K562 (cell line): ENCODE data around the gene TTC13. TPM values are rescaled to one million over a fixed set of nuclear protein-coding genes. Genes with fewer than 3 reads are reported as not detected.

Source experiments
- BRD9 ChIP-seq: fragments of 450-650 bp; IDR thresholded peaks from 2 replicates; pipeline ENCODE4 v1.6.1; 2018; ENCODE audit warnings: low read depth; ENCODE audit not compliant: partially characterized antibody
- CBFA2T3 ChIP-seq: fragments of 450-650 bp; IDR thresholded peaks from 2 replicates; pipeline ENCODE4 v1.6.1; 2017
- FOXK1 ChIP-seq: sonication (generic); formaldehyde crosslinking; IDR thresholded peaks from 2 replicates; pipeline ENCODE4 v1.8.0; 2022; ENCODE audit warnings: missing genetic modification reagents, mild to moderate bottlenecking, borderline replicate concordance
- JUNB ChIP-seq: fragments of 450-650 bp; formaldehyde crosslinking; conservative IDR thresholded peaks from 2 replicates; pipeline ENCODE4 v1.4.0; 2020; ENCODE audit warnings: mild to moderate bottlenecking
- KLF6 ChIP-seq: fragments of 250-450 bp; sonication (Bioruptor Pico); IDR thresholded peaks from 2 replicates; pipeline ENCODE4 v1.4.0; 2020; ENCODE audit warnings: mild to moderate bottlenecking, moderate library complexity, borderline replicate concordance
- PURB ChIP-seq: sonication (generic); formaldehyde crosslinking; IDR thresholded peaks from 2 replicates; pipeline ENCODE4 v1.9.0; 2021; ENCODE audit warnings: low read depth, mild to moderate bottlenecking, missing genetic modification reagents
- RBM22 ChIP-seq: fragments of 200-400 bp; formaldehyde crosslinking; IDR thresholded peaks from 2 replicates; pipeline ENCODE4 v1.6.1; 2018; ENCODE audit warnings: low read length, low read depth; ENCODE audit not compliant: poor library complexity, severe bottlenecking
- RBM25 ChIP-seq: fragments of 200-400 bp; formaldehyde crosslinking; IDR thresholded peaks from 2 replicates; pipeline ENCODE4 v1.6.1; 2018; ENCODE audit warnings: low read length, low read depth, moderate library complexity; ENCODE audit not compliant: severe bottlenecking
- SMARCA5 ChIP-seq: fragments of 450-650 bp; IDR thresholded peaks from 2 replicates; pipeline ENCODE4 v1.6.1; 2016
- TCF7 ChIP-seq: sonication (generic); IDR thresholded peaks from 2 replicates; pipeline ENCODE4 v1.6.1; 2016; ENCODE audit warnings: antibody characterized with exemption, borderline replicate concordance
- ZNF77 ChIP-seq: fragments of 250-450 bp; sonication (Bioruptor Pico); IDR thresholded peaks from 2 replicates; pipeline ENCODE4 v1.5.0; 2020
- polyA plus RNA-seq, 8 experiments: library from polyadenylated mRNA; depleted of rRNA in 4 of 8; stranded (reverse) in 5 of 8; unstranded in 3 of 8; fragments of >200 nt; fragmentation: Nextera tagmentation in 2 of 8; fragmentation: Illumina TruSeq in 1 of 8; extraction: Ambion mirVana in 2 of 8; extraction: Trizol in 1 of 8; gene quantifications; 2 replicates each; pipeline versions ENCODE4 v1.2.1 to v1.2.3, GENCODE V29; 2011 to 2014; ENCODE audit warnings: inconsistent platforms in 1 of 8, missing spikeins in 1 of 8
- total RNA-seq, 7 experiments: library from RNA; depleted of rRNA in 6 of 7; stranded (reverse); fragments of >200 nt in 6 of 7; fragmentation: Illumina TruSeq in 2 of 7; extraction: Trizol in 2 of 7; gene quantifications; 2 replicates each; pipeline versions ENCODE4 v1.2.1 to v1.2.3, GENCODE V29; 2011 to 2021; ENCODE audit warnings: low replicate concordance in 1 of 7
- TF ChIP-seq, protein P1 (sequence below), 2 experiments: fragments of 450-650 bp; IDR thresholded peaks; 2 replicates each; pipeline ENCODE4 v1.6.1; 2016; ENCODE audit warnings: mild to moderate bottlenecking in 2 of 2, borderline replicate concordance in 1 of 2, low read depth in 1 of 2, moderate library complexity in 1 of 2
- TF ChIP-seq, protein P2 (sequence below): sonication (generic); formaldehyde crosslinking; IDR thresholded peaks from 2 replicates; pipeline ENCODE4 v1.8.1; 2023; ENCODE audit warnings: mild to moderate bottlenecking, missing genetic modification reagents
- TF ChIP-seq, protein P3 (sequence below): sonication (generic); formaldehyde crosslinking; IDR thresholded peaks from 2 replicates; pipeline ENCODE4 v1.4.0; 2020; ENCODE audit warnings: mild to moderate bottlenecking, missing genetic modification reagents

TTC13 gene
- total and polyA plus RNA-seq, 9 of the 15 experiments (the other 6 are each of a cell fraction or from before 2014, with no cell fraction given): 1.7 to 13.8 (median 9.6) TPM

DNA sequence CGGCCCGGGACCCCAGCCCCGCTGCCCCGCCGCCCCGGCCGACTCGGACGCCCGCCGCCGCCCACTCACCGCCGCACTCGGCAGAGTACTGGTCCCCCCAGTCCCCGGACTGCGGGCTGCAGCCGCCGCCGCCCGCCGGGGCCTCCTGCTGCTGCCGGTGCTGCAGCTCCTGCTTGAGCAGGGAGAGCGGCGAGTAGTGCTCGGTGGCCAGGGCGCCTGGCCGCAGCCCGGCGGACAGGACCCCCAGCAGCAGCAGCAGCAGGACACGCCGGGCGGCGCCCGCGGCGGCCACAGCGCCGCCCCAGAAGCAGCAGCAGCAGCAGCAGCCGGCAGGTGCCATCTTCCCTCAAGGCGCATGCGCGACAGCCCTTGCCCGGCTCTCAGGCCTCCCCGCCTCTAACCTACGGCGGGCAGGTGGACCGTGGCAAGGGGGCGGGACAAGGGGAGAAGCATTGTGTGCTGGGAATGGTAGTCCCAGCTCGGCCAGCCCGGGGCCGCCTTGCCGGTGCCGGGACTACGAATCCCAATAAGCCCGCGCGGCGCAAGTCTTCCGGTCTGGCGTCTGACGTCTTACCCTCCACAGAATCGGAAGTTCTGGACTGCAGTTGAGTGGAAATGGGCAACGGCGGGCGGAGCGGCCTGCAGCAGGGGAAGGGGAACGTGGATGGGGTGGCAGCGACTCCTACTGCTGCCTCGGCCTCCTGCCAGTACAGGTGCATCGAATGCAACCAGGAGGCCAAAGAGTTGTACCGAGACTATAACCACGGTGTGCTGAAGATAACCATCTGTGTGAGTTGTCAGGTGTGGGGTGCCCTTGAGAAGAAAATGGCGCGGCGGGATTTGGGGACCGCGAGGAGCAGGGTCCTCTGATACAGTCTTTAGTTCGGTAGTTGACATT, at the start of gene TTC13, which contains the start of gene ARV1 (continued):
- no peak for TF ChIP-seq RBM22
- TF ChIP-seq, protein P1, sequence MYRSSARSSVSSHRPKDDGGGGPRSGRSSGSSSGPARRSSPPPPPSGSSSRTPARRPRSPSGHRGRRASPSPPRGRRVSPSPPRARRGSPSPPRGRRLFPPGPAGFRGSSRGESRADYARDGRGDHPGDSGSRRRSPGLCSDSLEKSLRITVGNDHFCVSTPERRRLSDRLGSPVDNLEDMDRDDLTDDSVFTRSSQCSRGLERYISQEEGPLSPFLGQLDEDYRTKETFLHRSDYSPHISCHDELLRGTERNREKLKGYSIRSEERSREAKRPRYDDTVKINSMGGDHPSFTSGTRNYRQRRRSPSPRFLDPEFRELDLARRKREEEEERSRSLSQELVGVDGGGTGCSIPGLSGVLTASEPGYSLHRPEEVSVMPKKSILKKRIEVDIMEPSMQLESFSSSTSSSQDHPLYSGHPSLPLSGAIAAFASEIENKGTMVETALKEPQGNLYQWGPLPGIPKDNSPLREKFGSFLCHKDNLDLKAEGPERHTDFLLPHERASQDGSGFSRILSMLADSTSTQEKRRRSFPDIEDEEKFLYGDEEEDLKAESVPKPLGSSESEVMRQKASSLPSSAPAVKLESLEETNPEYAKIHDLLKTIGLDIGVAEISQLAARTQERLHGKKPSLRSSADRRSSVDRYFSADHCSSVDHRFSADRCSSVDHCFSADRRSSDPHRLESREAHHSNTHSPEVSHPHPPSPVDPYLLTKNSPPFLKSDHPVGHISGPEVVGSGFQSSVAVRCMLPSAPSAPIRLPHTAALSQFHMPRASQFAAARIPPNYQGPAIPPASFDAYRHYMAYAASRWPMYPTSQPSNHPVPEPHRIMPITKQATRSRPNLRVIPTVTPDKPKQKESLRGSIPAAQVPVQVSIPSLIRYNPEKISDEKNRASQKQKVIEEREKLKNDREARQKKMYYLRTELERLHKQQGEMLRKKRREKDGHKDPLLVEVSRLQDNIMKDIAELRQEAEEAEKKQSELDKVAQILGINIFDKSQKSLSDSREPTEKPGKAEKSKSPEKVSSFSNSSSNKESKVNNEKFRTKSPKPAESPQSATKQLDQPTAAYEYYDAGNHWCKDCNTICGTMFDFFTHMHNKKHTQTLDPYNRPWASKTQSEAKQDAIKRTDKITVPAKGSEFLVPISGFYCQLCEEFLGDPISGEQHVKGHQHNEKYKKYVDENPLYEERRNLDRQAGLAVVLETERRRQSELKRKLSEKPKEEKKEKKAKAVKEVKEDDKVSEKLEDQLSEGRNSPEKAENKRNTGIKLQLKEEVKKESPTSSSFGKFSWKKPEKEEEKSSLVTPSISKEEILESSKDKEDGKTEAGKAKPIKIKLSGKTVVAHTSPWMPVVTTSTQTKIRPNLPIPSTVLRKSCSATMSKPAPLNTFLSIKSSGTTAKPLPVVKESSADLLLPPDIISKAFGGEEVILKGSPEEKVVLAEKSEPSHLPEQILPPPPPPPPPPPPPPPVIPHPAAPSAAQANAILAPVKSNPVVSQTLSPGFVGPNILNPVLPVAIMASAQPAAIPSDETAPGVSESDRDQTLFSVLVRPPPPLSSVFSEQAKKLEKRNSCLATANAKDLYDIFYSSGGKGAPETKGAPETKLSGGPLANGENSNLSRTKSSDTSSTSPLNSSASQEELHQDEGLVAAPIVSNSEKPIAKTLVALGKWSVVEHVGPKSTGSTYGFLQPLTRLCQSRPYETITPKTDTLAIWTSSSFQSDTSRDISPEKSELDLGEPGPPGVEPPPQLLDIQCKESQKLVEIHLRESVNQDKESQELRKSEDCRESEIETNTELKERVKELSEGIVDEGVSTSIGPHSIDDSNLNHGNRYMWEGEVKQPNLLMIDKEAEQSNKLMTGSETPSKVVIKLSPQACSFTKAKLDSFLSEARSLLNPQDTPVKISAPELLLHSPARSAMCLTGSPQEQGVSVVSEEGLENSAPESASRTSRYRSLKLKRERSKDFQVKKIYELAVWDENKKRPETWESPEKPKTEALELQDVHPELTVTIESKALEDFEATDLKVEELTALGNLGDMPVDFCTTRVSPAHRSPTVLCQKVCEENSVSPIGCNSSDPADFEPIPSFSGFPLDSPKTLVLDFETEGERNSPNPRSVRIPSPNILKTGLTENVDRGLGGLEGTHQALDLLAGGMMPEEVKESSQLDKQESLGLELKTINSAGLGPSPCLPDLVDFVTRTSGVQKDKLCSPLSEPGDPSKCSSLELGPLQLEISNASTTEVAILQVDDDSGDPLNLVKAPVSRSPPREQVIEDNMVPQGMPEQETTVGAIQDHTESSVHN (IDR thresholded peaks at IDR 0.05; ENCODE audit: borderline replicate concordance in 1 of 2, low read depth in 1 of 2): no peak
- no peak; the same call in 1 of the 2 replicates for TF ChIP-seq CBFA2T3
- TF ChIP-seq, protein P2, sequence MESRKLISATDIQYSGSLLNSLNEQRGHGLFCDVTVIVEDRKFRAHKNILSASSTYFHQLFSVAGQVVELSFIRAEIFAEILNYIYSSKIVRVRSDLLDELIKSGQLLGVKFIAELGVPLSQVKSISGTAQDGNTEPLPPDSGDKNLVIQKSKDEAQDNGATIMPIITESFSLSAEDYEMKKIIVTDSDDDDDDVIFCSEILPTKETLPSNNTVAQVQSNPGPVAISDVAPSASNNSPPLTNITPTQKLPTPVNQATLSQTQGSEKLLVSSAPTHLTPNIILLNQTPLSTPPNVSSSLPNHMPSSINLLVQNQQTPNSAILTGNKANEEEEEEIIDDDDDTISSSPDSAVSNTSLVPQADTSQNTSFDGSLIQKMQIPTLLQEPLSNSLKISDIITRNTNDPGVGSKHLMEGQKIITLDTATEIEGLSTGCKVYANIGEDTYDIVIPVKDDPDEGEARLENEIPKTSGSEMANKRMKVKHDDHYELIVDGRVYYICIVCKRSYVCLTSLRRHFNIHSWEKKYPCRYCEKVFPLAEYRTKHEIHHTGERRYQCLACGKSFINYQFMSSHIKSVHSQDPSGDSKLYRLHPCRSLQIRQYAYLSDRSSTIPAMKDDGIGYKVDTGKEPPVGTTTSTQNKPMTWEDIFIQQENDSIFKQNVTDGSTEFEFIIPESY (CRISPR knock-in tag): no peak
- TF ChIP-seq ZNF77: no peak
- TF ChIP-seq, protein P3, sequence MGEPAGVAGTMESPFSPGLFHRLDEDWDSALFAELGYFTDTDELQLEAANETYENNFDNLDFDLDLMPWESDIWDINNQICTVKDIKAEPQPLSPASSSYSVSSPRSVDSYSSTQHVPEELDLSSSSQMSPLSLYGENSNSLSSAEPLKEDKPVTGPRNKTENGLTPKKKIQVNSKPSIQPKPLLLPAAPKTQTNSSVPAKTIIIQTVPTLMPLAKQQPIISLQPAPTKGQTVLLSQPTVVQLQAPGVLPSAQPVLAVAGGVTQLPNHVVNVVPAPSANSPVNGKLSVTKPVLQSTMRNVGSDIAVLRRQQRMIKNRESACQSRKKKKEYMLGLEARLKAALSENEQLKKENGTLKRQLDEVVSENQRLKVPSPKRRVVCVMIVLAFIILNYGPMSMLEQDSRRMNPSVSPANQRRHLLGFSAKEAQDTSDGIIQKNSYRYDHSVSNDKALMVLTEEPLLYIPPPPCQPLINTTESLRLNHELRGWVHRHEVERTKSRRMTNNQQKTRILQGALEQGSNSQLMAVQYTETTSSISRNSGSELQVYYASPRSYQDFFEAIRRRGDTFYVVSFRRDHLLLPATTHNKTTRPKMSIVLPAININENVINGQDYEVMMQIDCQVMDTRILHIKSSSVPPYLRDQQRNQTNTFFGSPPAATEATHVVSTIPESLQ (CRISPR knock-in tag): no peak; the same call in 1 of the 2 replicates
- no peak for TF ChIP-seq FOXK1 (CRISPR knock-in tag)
- TF ChIP-seq PURB (CRISPR knock-in tag): no peak
- TF ChIP-seq JUNB (CRISPR knock-in tag): no peak
- TF ChIP-seq TCF7: peak; percentile 63; the same call in 1 of the 2 replicates
- peak; percentile 63 for TF ChIP-seq BRD9
- no peak for TF ChIP-seq RBM25
- TF ChIP-seq SMARCA5: no peak
- TF ChIP-seq KLF6: no peak
